GM18502 (cell line): ENCODE measurements around the gene CEBPE.

Source experiments
- ATAC-seq: cut with Tn5 transposase; IDR thresholded peaks from one replicate; pipeline ENCODE4 v1.9.1; 2021; ENCODE audit warnings: mild to moderate bottlenecking; ENCODE audit not compliant: unreplicated experiment, poor library complexity

CEBPE gene

GRCh38 chr14:23145794-23146350 lies 26.8 kb upstream of the CEBPE start:
- no peak for ATAC-seq

- no peak for ATAC-seq
These were observed 24.9 kb upstream of the CEBPE start for GRCh38 chr14:23143911-23144310.

- ATAC-seq = no peak
These were observed 23.8 kb upstream of the CEBPE start for GRCh38 chr14:23142826-23143225.

- no peak for ATAC-seq
These were observed 22.8 kb upstream of the CEBPE start for GRCh38 chr14:23141706-23142444.

GRCh38 chr14:23140371-23140770 lies 21.3 kb upstream of the CEBPE start:
- no peak for ATAC-seq

- ATAC-seq = no peak
These were observed 20.8 kb upstream of the CEBPE start for GRCh38 chr14:23139874-23140273.

- no peak for ATAC-seq
These were observed 18.9 kb upstream of the CEBPE start for GRCh38 chr14:23137813-23138535.

- ATAC-seq = no peak
These were observed 18.2 kb upstream of the CEBPE start for GRCh38 chr14:23137192-23137812.

GRCh38 chr14:23136566-23137133 lies 17.6 kb upstream of the CEBPE start:
- ATAC-seq = no peak

GRCh38 chr14:23132970-23133369 lies 13.9 kb upstream of the CEBPE start:
- ATAC-seq = no peak

- ATAC-seq = no peak
These were observed 12.4 kb upstream of the CEBPE start for GRCh38 chr14:23131482-23131881.

GRCh38 chr14:23130871-23131270 lies 11.8 kb upstream of the CEBPE start:
- ATAC-seq = no peak

GRCh38 chr14:23129759-23130316 lies 10.8 kb upstream of the CEBPE start:
- no peak for ATAC-seq

GRCh38 chr14:23128969-23129758 lies 10.1 kb upstream of the CEBPE start:
- ATAC-seq = no peak

- ATAC-seq = no peak
These were observed 8.8 kb upstream of the CEBPE start for GRCh38 chr14:23127861-23128260.

GRCh38 chr14:23126548-23127278 lies 7.7 kb upstream of the CEBPE start:
- no peak for ATAC-seq

GRCh38 chr14:23125933-23126524 lies 7.0 kb upstream of the CEBPE start:
- ATAC-seq = no peak

- no peak for ATAC-seq
These were observed 6.0 kb upstream of the CEBPE start for GRCh38 chr14:23125011-23125410.
